Naive thymus-derived CD4-positive, alpha-beta T cell (primary cell): ENCODE results near the gene ULK1. TPM values are rescaled to one million over a fixed set of nuclear protein-coding genes. Genes with fewer than 3 reads are reported as not detected.
"Not testable (repeated sequence)": the region's sequence is repeated elsewhere in the genome, so short reads cannot be mapped to it uniquely, and the experiment has no call there.

Experiments
- ATAC-seq: fragments of 150-1000 bp; cut with Tn5 transposase; 2 replicates; pipeline ENCODE4 v1.10.0; 2021; ENCODE audit warnings: mild to moderate bottlenecking, moderate library complexity
- CTCF ChIA-PET: fragments of 350-600 bp; sonication (Branson Sonifier 250); formaldehyde crosslinking; loops from one replicate; lab custom pipeline; 2021; ENCODE audit warnings: antibody characterized with exemption; lab: Charles Lee
- POLR2A ChIA-PET: fragments of 350-600 bp; sonication (Branson Sonifier 250); formaldehyde crosslinking; loops from one replicate; lab custom pipeline; 2021; ENCODE audit warnings: antibody characterized with exemption, inconsistent platforms; lab: Charles Lee
- DNase-seq, 9 donors: peaks; one replicate each; pipeline versions ENCODE4 v3.0.0 to v3.0.0-alpha.2; 2020 to 2022; ENCODE audit warnings: mixed read lengths in 1 of 9
- H3K27ac ChIP-seq: one replicate; pipeline ENCODE4 v1.7.0; 2013; ENCODE audit warnings: mild to moderate bottlenecking, low read depth, low read length, moderate library complexity
- H3K27me3 ChIP-seq, 2 donors: one replicate each; pipeline ENCODE4 v1.7.0; 2013; ENCODE audit warnings: low read length in 2 of 2, mild to moderate bottlenecking in 2 of 2, moderate library complexity in 2 of 2; ENCODE audit not compliant: control insufficient read depth in 2 of 2, insufficient read depth in 2 of 2
- H3K36me3 ChIP-seq, 3 experiments: 1 replicate in 2 of 3; 2 replicates in 1 of 3; pipeline ENCODE4 v1.7.0; 2013; ENCODE audit warnings: low read length in 3 of 3, mild to moderate bottlenecking in 3 of 3, moderate library complexity in 1 of 3; ENCODE audit not compliant: insufficient read depth in 3 of 3, control insufficient read depth in 2 of 3
- H3K4me1 ChIP-seq, 2 donors: one replicate each; pipeline ENCODE4 v1.7.0; 2013; ENCODE audit warnings: low read length in 2 of 2, mild to moderate bottlenecking in 2 of 2, moderate library complexity in 1 of 2; ENCODE audit not compliant: control insufficient read depth in 2 of 2, insufficient read depth in 2 of 2
- H3K4me3 ChIP-seq: 2 replicates; pipeline ENCODE4 v1.7.0; 2013; ENCODE audit warnings: mild to moderate bottlenecking, low read length
- H3K9me3 ChIP-seq, 3 experiments: 1 replicate in 2 of 3; 2 replicates in 1 of 3; pipeline ENCODE4 v1.7.0; 2013; ENCODE audit warnings: low read length in 3 of 3; ENCODE audit not compliant: control insufficient read depth in 2 of 3
- H3K27ac Mint-ChIP-seq, 9 donors: one replicate each; pipeline ENCODE4 v1.8.0; 2020 to 2022; ENCODE audit warnings: mixed read lengths in 9 of 9, mild to moderate bottlenecking in 8 of 9, moderate library complexity in 5 of 9, inconsistent platforms in 2 of 9
- H3K27me3 Mint-ChIP-seq, 5 donors: one replicate each; pipeline ENCODE4 v1.8.0; 2021 to 2022; ENCODE audit warnings: mixed read lengths in 5 of 5, mild to moderate bottlenecking in 1 of 5
- H3K36me3 Mint-ChIP-seq, 5 donors: one replicate each; pipeline ENCODE4 v1.8.0; 2020 to 2022; ENCODE audit warnings: mixed read lengths in 5 of 5, mild to moderate bottlenecking in 3 of 5, inconsistent platforms in 1 of 5
- H3K4me1 Mint-ChIP-seq, 7 donors: one replicate each; pipeline ENCODE4 v1.8.0; 2020 to 2022; ENCODE audit warnings: mixed read lengths in 7 of 7, mild to moderate bottlenecking in 3 of 7, inconsistent platforms in 1 of 7
- H3K4me3 Mint-ChIP-seq, 10 donors: one replicate each; pipeline ENCODE4 v1.8.0; 2020 to 2022; ENCODE audit warnings: mild to moderate bottlenecking in 10 of 10, mixed read lengths in 10 of 10, moderate library complexity in 6 of 10, inconsistent platforms in 2 of 10
- H3K9me3 Mint-ChIP-seq, 11 donors: one replicate each; pipeline ENCODE4 v1.8.0; 2020 to 2022; ENCODE audit warnings: mixed read lengths in 11 of 11, mild to moderate bottlenecking in 4 of 11, inconsistent platforms in 1 of 11, moderate library complexity in 1 of 11
- intact Hi-C, 2 donors: fragments of 100-400 bp; cut with micrococcal nuclease; formaldehyde crosslinking; loops; one replicate each; pipeline ENCODE4 v1.15.1; 2023
- polyA plus RNA-seq, 2 donors: library from polyadenylated mRNA; unstranded; fragments of 300-500 nt; fragmentation: Illumina TruSeq; gene quantifications; one replicate each; pipeline ENCODE4 v1.2.3, GENCODE V29; 2021
- total RNA-seq, 6 experiments: library from RNA in 5 of 6; stranded (reverse) in 5 of 6; gene quantifications; 1 replicate in 5 of 6; 2 replicates in 1 of 6; pipeline ENCODE4 v1.2.3 and lab custom pipeline; 2021 to 2026

ULK1 gene
- total and polyA plus RNA-seq, 7 experiments from 2014 or later = 0.28 to 109 (median 36.3) TPM

GRCh38 chr12:131944601-131945251, 50.3 kb downstream of the ULK1 start:
- peaks cover 0 to 23% (median 8%) of the 10 kb centered on the region in 5 donors for H3K36me3 Mint-ChIP-seq
- no peak overlapping the region for H3K27ac ChIP-seq
- no peaks in the 10 kb centered on the region for H3K27me3 ChIP-seq
- no peaks in the 10 kb centered on the region for H3K9me3 ChIP-seq
- no peak overlapping the region for H3K27ac Mint-ChIP-seq
- H3K4me3 ChIP-seq = no peak overlapping the region
- CTCF ChIA-PET = no interaction called here
- peak overlapping the region in 1 of 10 donors; percentile 43 for H3K4me3 Mint-ChIP-seq
- H3K36me3 ChIP-seq = peaks cover 0 to 38% (median 0%) of the 10 kb centered on the region in 3 experiments
- DNase-seq (no peak), ATAC-seq (no peak)
- H3K9me3 Mint-ChIP-seq = peaks cover 0 to 2% (median 0%) of the 10 kb centered on the region in 11 donors
- POLR2A ChIA-PET = no interaction called here
- H3K4me1 ChIP-seq = peaks cover 0 to 3% of the 10 kb centered on the region in 2 donors
- intact Hi-C loops = loop anchor here (5.0 to 10.0 kb wide), 6 partner anchors 112 to 1072 kb away; partner anchors contain the start of gene RAN (in 1 of the 2)
- no peaks in the 10 kb centered on the region for H3K27me3 Mint-ChIP-seq
- peaks cover 13 to 22% (median 19%) of the 10 kb centered on the region in 7 donors for H3K4me1 Mint-ChIP-seq

GRCh38 chr12:131946757-131947156, 52.3 kb downstream of the ULK1 start:
- H3K4me1 Mint-ChIP-seq = peaks cover 15 to 27% (median 22%) of the 10 kb centered on the region in 7 donors
- H3K9me3 Mint-ChIP-seq = peaks cover 0 to 2% (median 0%) of the 10 kb centered on the region in 11 donors
- no peak overlapping the region for H3K4me3 ChIP-seq
- no peak overlapping the region for H3K27ac ChIP-seq
- POLR2A ChIA-PET = interaction anchor here (0.7 kb wide), 1 partner anchor 83 kb away, joined by 3 read pairs; no protein-coding TSS in a partner anchor
- intact Hi-C loops = loop anchor here (5.0 to 10.0 kb wide), 6 partner anchors 114 to 1074 kb away; partner anchors contain the start of gene RAN (in 1 of the 2)
- peaks cover 0 to 14% (median 4%) of the 10 kb centered on the region in 5 donors for H3K36me3 Mint-ChIP-seq
- no peaks in the 10 kb centered on the region for H3K27me3 Mint-ChIP-seq
- ATAC-seq (no peak), DNase-seq (no peak)
- CTCF ChIA-PET = interaction anchor here (0.6 to 1.0 kb wide), 3 partner anchors 25 to 192 kb away, joined by 3 read pairs; no protein-coding TSS in a partner anchor
- H3K27ac Mint-ChIP-seq = peak overlapping the region in 2 of 9 donors; percentile 65 to 69
- peaks cover 0 to 28% (median 0%) of the 10 kb centered on the region in 3 experiments for H3K36me3 ChIP-seq
- H3K4me1 ChIP-seq = peaks cover 7% of the 10 kb centered on the region in 2 donors
- no peak overlapping the region for H3K4me3 Mint-ChIP-seq
- H3K27me3 ChIP-seq = no peaks in the 10 kb centered on the region
- no peaks in the 10 kb centered on the region for H3K9me3 ChIP-seq

GRCh38 chr12:131947482-131948027, 53.1 kb downstream of the ULK1 start:
- peak overlapping the region; percentile 37 for H3K27ac ChIP-seq
- Mint-ChIP-seq H3K36me3 (peaks cover 0 to 14% (median 4%) of the 10 kb centered on the region in 5 donors), H3K4me3 (peak overlapping the region in 5 of 10 donors; percentile 21 to 71 (median 43)), H3K27me3 (no peaks in the 10 kb centered on the region), H3K4me1 (peaks cover 19 to 31% (median 25%) of the 10 kb centered on the region in 7 donors), H3K27ac (peak overlapping the region; percentile 65 to 92 (median 88)), H3K9me3 (peaks cover 0 to 2% (median 0%) of the 10 kb centered on the region in 11 donors)
- H3K9me3 ChIP-seq = no peaks in the 10 kb centered on the region
- H3K36me3 ChIP-seq = peaks cover 0 to 22% (median 0%) of the 10 kb centered on the region in 3 experiments
- intact Hi-C loops = loop anchor here (2.0 to 10.0 kb wide), 8 partner anchors 115 to 1075 kb away; partner anchors contain the start of genes RAN (in 1 of the 2) and SFSWAP (in 1 of the 2)
- H3K4me1 ChIP-seq = peaks cover 7 to 8% of the 10 kb centered on the region in 2 donors
- ChIA-PET CTCF (interaction anchor here (1.0 kb wide), 1 partner anchor 26 kb away, joined by 3 read pairs; no protein-coding TSS in a partner anchor), POLR2A (no interaction called here)
- DNase-seq (no peak), ATAC-seq (no peak)
- no peaks in the 10 kb centered on the region for H3K27me3 ChIP-seq
- no peak overlapping the region for H3K4me3 ChIP-seq

GRCh38 chr12:131948166-131948712, 53.8 kb downstream of the ULK1 start:
- peaks cover 0 to 2% (median 0%) of the 10 kb centered on the region in 11 donors for H3K9me3 Mint-ChIP-seq
- ATAC-seq (no peak), DNase-seq (peak in 1 of 9 donors; percentile 19)
- peak overlapping the region; percentile 65 to 95 (median 89) for H3K27ac Mint-ChIP-seq
- POLR2A ChIA-PET = interaction anchor here (1.4 kb wide), 1 partner anchor 20 kb away, joined by 9 read pairs; no protein-coding TSS in a partner anchor
- H3K27me3 Mint-ChIP-seq = no peaks in the 10 kb centered on the region
- Histone ChIP-seq H3K9me3 (no peaks in the 10 kb centered on the region), H3K4me1 (peaks cover 7 to 15% of the 10 kb centered on the region in 2 donors), H3K27ac (peak overlapping the region; percentile 37), H3K36me3 (peaks cover 0 to 15% (median 0%) of the 10 kb centered on the region in 3 experiments), H3K4me3 (no peak overlapping the region), H3K27me3 (no peaks in the 10 kb centered on the region)
- intact Hi-C loops = loop anchor here (2.0 to 10.0 kb wide), 8 partner anchors 116 to 1076 kb away; partner anchors contain the start of genes RAN (in 1 of the 2) and SFSWAP (in 1 of the 2)
- peaks cover 25 to 38% (median 31%) of the 10 kb centered on the region in 7 donors for H3K4me1 Mint-ChIP-seq
- CTCF ChIA-PET = interaction anchor here (1.0 kb wide), 1 partner anchor 18 kb away, joined by 3 read pairs; no protein-coding TSS in a partner anchor
- H3K4me3 Mint-ChIP-seq = peak overlapping the region; percentile 60 to 93 (median 82)
- H3K36me3 Mint-ChIP-seq = peaks cover 0 to 14% (median 4%) of the 10 kb centered on the region in 5 donors

GRCh38 chr12:131948713-131949430, 54.5 kb downstream of the ULK1 start:
- Histone ChIP-seq H3K4me1 (peaks cover 7 to 16% of the 10 kb centered on the region in 2 donors), H3K27ac (peak overlapping the region; percentile 84), H3K4me3 (peak overlapping the region; percentile 58)
- peaks cover 29 to 44% (median 32%) of the 10 kb centered on the region in 7 donors for H3K4me1 Mint-ChIP-seq
- intact Hi-C loops = loop anchor here (1.0 to 10.0 kb wide), 13 partner anchors 14 to 1077 kb away; partner anchors contain the start of genes PUS1 (in 2 of the 2), ULK1 (in 2 of the 2), RAN (in 1 of the 2) and SFSWAP (in 1 of the 2)
- ATAC-seq, H3K27me3 Mint-ChIP-seq, H3K27me3 ChIP-seq, H3K9me3 ChIP-seq, H3K36me3 ChIP-seq, H3K9me3 Mint-ChIP-seq: not testable (repeated sequence)
- peak overlapping the region; percentile 60 to 93 (median 84) for H3K4me3 Mint-ChIP-seq
- peak overlapping the region; percentile 65 to 95 (median 89) for H3K27ac Mint-ChIP-seq
- ChIA-PET POLR2A (interaction anchor here (0.6 to 2.0 kb wide), 4 partner anchors 10 to 21 kb away, joined by 3 to 9 read pairs (median 6); partner anchors contain the start of gene PUS1), CTCF (interaction anchor here (1.0 kb wide), 1 partner anchor 19 kb away, joined by 3 read pairs; no protein-coding TSS in a partner anchor)
- peak in 4 of 9 donors; percentile 12 to 28 (median 18) for DNase-seq
- peaks cover 0 to 10% (median 4%) of the 10 kb centered on the region in 5 donors for H3K36me3 Mint-ChIP-seq
